ENCODE data around the gene INPP4B.

- TF ChIP-seq POLR2AphosphoS5 (IDR thresholded peaks at IDR 0.05) (no peak), CTCF (IDR thresholded peaks at IDR 0.05) (no peak), EP300 (IDR thresholded peaks at IDR 0.05) (no peak)
These were observed 36.1 kb upstream of the INPP4B start for GRCh38 chr4:142882159-142882558.
